Vagina (tissue), 2 donors: Measurements from ENCODE around the gene HOXD11.

Experiments
- POLR2A ChIP-seq, 2 donors: fragments of 450-650 bp; IDR thresholded peaks; one replicate each; pipeline ENCODE4 v1.6.1; 2017; ENCODE audit warnings: antibody characterized with exemption in 2 of 2, mild to moderate bottlenecking in 2 of 2, moderate library complexity in 2 of 2
- TF ChIP-seq, protein P1 (sequence below), 3 experiments: fragments of 450-650 bp in 2 of 3; fragments of 200-600 bp in 1 of 3; sonication (generic) in 1 of 3; IDR thresholded peaks; one replicate each; pipeline ENCODE4 v1.5.1; 2017 to 2019; ENCODE audit warnings: antibody characterized with exemption in 3 of 3, mild to moderate bottlenecking in 2 of 3, moderate library complexity in 2 of 3

GRCh38 chr2:176122052-176122682, 15.1 kb downstream of the HOXD11 start:
- TF ChIP-seq, protein P1, sequence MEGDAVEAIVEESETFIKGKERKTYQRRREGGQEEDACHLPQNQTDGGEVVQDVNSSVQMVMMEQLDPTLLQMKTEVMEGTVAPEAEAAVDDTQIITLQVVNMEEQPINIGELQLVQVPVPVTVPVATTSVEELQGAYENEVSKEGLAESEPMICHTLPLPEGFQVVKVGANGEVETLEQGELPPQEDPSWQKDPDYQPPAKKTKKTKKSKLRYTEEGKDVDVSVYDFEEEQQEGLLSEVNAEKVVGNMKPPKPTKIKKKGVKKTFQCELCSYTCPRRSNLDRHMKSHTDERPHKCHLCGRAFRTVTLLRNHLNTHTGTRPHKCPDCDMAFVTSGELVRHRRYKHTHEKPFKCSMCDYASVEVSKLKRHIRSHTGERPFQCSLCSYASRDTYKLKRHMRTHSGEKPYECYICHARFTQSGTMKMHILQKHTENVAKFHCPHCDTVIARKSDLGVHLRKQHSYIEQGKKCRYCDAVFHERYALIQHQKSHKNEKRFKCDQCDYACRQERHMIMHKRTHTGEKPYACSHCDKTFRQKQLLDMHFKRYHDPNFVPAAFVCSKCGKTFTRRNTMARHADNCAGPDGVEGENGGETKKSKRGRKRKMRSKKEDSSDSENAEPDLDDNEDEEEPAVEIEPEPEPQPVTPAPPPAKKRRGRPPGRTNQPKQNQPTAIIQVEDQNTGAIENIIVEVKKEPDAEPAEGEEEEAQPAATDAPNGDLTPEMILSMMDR (IDR thresholded peaks at IDR 0.05) = no peak
- no peak for TF ChIP-seq POLR2A (IDR thresholded peaks at IDR 0.05)
